Nephron progenitor cell (in vitro differentiated cells): ENCODE data around the gene IBA57.

ENCODE experiments used
- DNase-seq: peaks from one replicate; pipeline ENCODE4 v3.0.0; 2021
- H3K27ac Mint-ChIP-seq: 2 replicates; pipeline ENCODE4 v1.8.0; 2021; ENCODE audit warnings: mild to moderate bottlenecking, moderate library complexity, mixed read lengths
- H3K27me3 Mint-ChIP-seq: 2 replicates; pipeline ENCODE4 v1.8.0; 2021; ENCODE audit warnings: mild to moderate bottlenecking, low read depth, mixed read lengths; ENCODE audit not compliant: poor library complexity
- H3K36me3 Mint-ChIP-seq: 2 replicates; pipeline ENCODE4 v1.8.0; 2021; ENCODE audit warnings: low read depth, mixed read lengths
- H3K4me1 Mint-ChIP-seq: 2 replicates; pipeline ENCODE4 v1.8.0; 2021; ENCODE audit warnings: mixed read lengths
- H3K4me3 Mint-ChIP-seq: 2 replicates; pipeline ENCODE4 v1.8.0; 2021; ENCODE audit warnings: mild to moderate bottlenecking, moderate library complexity, mixed read lengths
- H3K9me3 Mint-ChIP-seq: 2 replicates; pipeline ENCODE4 v1.8.0; 2021; ENCODE audit warnings: mild to moderate bottlenecking, moderate library complexity, mixed read lengths
- TF ChIP-seq, protein P1 (sequence below): fragments of 200-600 bp; sonication (generic); IDR thresholded peaks from 2 replicates; pipeline ENCODE4 v1.5.0; 2021; ENCODE audit warnings: antibody characterized with exemption

Gene IBA57

DNA sequence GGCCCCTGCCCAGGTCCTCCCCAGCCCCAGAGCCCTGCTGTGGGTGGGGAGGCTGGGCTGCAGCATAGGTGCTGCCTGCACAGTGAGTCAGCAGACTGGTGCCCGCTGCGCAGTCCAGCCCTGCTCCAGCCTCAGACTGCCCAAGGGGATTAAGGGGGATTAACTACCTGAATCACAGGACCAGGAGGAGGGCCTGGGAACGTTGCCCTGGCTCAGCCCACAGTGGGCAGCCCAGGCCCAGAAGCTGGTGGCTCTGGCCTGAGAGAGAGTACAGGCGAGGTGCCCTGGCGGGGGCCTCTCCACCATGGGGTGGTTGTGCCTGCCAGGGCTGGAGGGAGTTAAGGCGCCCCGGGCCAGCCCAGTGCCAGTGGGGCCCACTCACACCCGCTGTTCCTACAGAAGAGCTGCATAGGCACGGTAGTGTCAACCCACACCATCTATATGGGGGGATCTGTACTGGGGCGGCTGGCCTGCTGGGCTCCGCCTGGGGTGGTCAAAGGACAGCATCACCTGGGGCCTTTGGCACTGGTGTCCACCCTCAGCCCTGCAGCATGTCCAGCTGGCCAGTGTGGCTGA, 44.6 kb downstream of the IBA57 start:
- peaks cover 18% of the 10 kb centered on the region for H3K4me1 Mint-ChIP-seq
- TF ChIP-seq, protein P1, sequence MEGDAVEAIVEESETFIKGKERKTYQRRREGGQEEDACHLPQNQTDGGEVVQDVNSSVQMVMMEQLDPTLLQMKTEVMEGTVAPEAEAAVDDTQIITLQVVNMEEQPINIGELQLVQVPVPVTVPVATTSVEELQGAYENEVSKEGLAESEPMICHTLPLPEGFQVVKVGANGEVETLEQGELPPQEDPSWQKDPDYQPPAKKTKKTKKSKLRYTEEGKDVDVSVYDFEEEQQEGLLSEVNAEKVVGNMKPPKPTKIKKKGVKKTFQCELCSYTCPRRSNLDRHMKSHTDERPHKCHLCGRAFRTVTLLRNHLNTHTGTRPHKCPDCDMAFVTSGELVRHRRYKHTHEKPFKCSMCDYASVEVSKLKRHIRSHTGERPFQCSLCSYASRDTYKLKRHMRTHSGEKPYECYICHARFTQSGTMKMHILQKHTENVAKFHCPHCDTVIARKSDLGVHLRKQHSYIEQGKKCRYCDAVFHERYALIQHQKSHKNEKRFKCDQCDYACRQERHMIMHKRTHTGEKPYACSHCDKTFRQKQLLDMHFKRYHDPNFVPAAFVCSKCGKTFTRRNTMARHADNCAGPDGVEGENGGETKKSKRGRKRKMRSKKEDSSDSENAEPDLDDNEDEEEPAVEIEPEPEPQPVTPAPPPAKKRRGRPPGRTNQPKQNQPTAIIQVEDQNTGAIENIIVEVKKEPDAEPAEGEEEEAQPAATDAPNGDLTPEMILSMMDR = no peak
- DNase-seq = no peak
- H3K27me3 Mint-ChIP-seq = peaks cover 2% of the 10 kb centered on the region
- H3K36me3 Mint-ChIP-seq = no peaks in the 10 kb centered on the region
- H3K27ac Mint-ChIP-seq = no peak overlapping the region
- H3K4me3 Mint-ChIP-seq = no peak overlapping the region
- no peaks in the 10 kb centered on the region for H3K9me3 Mint-ChIP-seq

DNA sequence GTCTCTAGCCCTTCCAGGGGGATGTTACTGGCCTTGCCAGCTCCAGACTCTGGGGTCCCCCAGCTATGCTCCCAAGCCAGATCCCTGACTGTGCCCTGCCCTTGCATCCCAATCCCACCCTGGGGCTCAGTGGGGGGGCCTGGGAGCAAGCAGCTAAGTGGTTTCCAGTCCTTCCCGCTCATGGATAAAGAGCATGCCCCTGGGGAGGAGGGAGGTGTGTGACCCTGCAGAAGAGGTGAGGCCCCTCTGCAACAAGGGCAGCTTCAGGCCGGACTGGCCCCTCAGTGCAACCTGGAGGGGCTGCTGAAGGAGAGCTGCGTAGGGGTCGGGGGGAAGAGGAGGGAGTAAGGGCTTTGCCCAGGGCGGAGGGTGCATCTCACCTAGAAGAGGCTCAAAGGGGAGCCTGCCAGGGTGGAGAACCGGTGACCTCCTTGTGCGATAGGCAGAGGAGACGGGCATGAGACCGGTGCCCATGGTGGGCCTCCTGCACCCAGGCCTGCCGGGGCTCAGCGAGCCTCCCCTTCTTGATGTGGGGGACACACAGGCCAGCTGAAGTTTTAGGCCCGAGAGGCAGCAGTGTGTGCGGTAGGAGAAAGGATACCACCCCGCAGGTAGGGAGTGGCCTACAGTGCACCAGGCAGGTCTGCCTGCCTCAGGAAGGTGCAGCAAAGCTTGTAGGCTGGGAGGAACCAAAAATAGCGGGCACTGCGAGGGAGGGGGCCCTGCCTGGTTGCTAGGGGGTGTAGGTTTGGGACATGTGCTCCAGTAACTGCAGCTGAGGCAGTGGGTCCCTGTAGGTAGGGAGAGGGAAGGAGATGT, 45.3 kb downstream of the IBA57 start:
- peak overlapping the region; percentile 60 for H3K4me3 Mint-ChIP-seq
- no peaks in the 10 kb centered on the region for H3K27me3 Mint-ChIP-seq
- peaks cover 10% of the 10 kb centered on the region for H3K4me1 Mint-ChIP-seq
- H3K9me3 Mint-ChIP-seq = no peaks in the 10 kb centered on the region
- peaks cover under 1% of the 10 kb centered on the region for H3K36me3 Mint-ChIP-seq
- TF ChIP-seq, protein P1 = no peak
- no peak overlapping the region for H3K27ac Mint-ChIP-seq
- DNase-seq = no peak

DNA sequence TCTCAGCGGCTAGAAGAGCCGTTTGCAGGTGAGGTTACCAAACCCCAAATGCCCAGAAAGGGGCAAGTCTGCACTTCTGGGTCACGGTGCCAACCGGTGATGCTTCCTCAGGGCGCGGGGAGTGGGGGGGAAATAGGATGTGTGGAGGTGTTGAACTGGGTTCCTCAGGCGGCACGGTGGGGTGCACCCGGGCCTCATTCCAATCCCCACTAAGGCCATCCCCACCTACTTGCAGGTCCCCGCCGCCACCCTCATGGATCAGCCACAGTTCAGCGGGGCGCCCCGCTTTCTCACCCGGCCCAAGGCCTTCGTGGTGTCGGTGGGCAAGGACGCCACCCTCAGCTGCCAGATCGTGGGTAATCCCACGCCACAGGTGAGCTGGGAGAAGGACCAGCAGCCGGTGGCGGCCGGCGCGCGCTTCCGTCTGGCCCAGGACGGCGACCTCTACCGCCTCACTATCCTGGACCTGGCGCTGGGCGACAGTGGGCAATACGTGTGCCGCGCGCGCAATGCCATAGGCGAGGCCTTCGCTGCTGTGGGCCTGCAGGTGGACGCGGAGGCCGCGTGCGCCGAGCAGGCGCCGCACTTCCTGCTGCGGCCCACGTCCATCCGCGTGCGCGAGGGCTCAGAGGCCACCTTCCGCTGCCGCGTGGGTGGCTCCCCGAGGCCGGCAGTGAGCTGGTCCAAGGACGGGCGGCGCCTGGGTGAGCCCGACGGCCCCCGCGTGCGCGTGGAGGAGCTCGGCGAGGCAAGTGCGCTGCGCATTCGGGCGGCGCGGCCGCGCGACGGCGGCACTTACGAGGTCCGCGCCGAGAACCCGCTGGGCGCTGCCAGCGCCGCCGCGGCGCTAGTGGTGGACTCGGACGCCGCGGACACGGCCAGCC, 46.2 kb downstream of the IBA57 start:
- Mint-ChIP-seq H3K27ac (no peak overlapping the region), H3K27me3 (no peaks in the 10 kb centered on the region), H3K9me3 (no peaks in the 10 kb centered on the region), H3K4me3 (peak overlapping the region; percentile 60), H3K4me1 (peaks cover 4% of the 10 kb centered on the region), H3K36me3 (peaks cover 4% of the 10 kb centered on the region)
- TF ChIP-seq, protein P1 = no peak
- DNase-seq = no peak

DNA sequence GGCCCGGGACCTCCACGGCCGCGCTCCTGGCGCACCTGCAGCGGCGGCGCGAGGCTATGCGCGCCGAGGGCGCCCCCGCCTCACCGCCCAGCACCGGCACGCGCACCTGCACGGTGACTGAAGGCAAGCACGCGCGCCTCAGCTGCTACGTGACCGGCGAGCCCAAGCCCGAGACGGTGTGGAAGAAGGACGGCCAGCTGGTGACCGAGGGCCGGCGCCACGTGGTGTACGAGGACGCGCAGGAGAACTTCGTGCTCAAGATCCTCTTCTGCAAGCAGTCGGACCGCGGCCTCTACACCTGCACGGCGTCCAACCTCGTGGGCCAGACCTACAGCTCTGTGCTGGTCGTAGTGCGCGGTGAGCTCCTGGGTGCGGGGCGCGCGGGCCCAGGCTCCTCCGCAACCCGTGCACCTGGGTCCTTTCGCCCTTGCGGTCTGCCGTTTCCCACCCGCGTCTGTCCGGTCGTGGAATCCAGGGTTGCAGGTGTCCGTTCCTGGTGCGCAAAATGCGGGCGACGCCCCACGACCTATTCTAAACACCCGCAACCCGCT, 46.9 kb downstream of the IBA57 start:
- Mint-ChIP-seq H3K4me3 (peak overlapping the region; percentile 40), H3K27ac (no peak overlapping the region), H3K9me3 (no peaks in the 10 kb centered on the region), H3K27me3 (no peaks in the 10 kb centered on the region), H3K36me3 (peaks cover 4% of the 10 kb centered on the region), H3K4me1 (peaks cover 2% of the 10 kb centered on the region)
- no peak for DNase-seq
- TF ChIP-seq, protein P1 = no peak

DNA sequence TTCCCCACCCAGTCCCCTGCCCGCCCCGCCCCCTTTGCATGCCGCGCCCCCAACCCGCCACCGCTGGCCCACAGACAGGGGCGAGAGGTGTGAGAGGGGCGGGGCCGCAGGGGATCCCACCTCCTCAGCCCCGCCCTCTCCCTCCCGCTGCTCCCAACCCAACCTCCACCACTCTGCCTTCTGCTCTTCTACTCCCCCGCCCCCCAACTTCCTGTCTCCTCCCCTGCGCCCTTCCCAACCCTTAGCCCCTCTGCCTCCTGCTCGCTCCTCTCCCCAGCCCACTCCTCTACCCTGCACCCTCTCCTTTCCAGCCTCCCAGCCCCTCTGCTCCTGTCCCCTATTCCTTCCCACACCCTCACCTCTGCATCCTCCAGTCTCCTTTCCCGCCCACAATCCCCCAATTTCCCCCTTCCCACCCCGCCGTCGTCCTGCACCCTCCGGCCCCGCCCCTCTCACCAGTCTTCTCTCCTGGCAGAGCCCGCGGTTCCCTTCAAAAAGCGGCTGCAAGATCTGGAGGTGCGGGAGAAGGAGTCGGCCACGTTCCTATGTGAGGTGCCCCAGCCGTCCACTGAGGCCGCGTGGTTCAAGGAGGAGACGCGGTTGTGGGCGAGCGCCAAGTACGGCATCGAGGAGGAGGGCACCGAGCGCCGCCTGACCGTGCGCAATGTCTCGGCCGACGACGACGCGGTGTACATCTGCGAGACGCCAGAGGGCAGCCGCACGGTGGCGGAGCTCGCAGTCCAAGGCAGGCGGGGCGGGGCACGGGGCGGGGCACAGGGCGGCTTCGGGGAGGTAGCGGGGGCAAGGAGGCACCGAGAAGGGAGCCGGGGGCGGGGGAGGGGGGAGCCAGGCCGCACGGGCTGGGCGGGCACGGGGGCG, 47.6 kb downstream of the IBA57 start:
- Mint-ChIP-seq H3K4me3 (peak overlapping the region; percentile 88), H3K4me1 (no peaks in the 10 kb centered on the region), H3K36me3 (peaks cover 9% of the 10 kb centered on the region), H3K27ac (peak overlapping the region; percentile 92), H3K9me3 (no peaks in the 10 kb centered on the region), H3K27me3 (no peaks in the 10 kb centered on the region)
- TF ChIP-seq, protein P1 = peak; percentile 35
- peak; percentile 95 for DNase-seq
